ENCODE results near the gene TAS2R46. TPM values are rescaled to one million over a fixed set of nuclear protein-coding genes. Genes with fewer than 3 reads are reported as not detected.
"Not testable (repeated sequence)": the region's sequence is repeated elsewhere in the genome, so short reads cannot be mapped to it uniquely, and the experiment has no call there.

TAS2R46 gene
- polyA plus RNA-seq (ENCODE audit: insufficient read length in 3 of 3) = not detected

- DNase-seq (ENCODE audit: low read depth in 3 of 3, low spot score in 2 of 3) = not testable (repeated sequence)
Observed at GRCh38 chr12:11062194-11062593, at the start of gene TAS2R46. TSS of gene TAS2R46 (minus strand) at chr12:11062294. CDS start at chr12:11062294, 0 bp downstream.

GRCh38 chr12:11111213-11111612 lies 49.1 kb upstream of the TAS2R46 start:
- DNase-seq (ENCODE audit: low read depth in 3 of 3, low spot score in 2 of 3) = not testable (repeated sequence)

- no peak for DNase-seq (ENCODE audit: low read depth in 3 of 3, low spot score in 2 of 3)
Observed at GRCh38 chr12:11108862-11109261, 46.8 kb upstream of the TAS2R46 start.

- no peak for DNase-seq (ENCODE audit: low read depth in 3 of 3, low spot score in 2 of 3)
Observed at GRCh38 chr12:11107719-11108118, 45.6 kb upstream of the TAS2R46 start.

- DNase-seq (ENCODE audit: low read depth in 3 of 3, low spot score in 2 of 3) = no peak
Observed at GRCh38 chr12:11106288-11106687, 44.2 kb upstream of the TAS2R46 start.

GRCh38 chr12:11105546-11105945 lies 43.5 kb upstream of the TAS2R46 start:
- DNase-seq (ENCODE audit: low read depth in 3 of 3, low spot score in 2 of 3) = no peak

- not testable (repeated sequence) for DNase-seq (ENCODE audit: low read depth in 3 of 3, low spot score in 2 of 3)
Observed at GRCh38 chr12:11094910-11095309, 32.8 kb upstream of the TAS2R46 start.

- DNase-seq (ENCODE audit: low read depth in 3 of 3, low spot score in 2 of 3) = no peak
Observed at GRCh38 chr12:11092128-11092527, 30.0 kb upstream of the TAS2R46 start, which contains the start of gene TAS2R43. TSS of gene TAS2R43 (minus strand) at chr12:11092313. CDS start at chr12:11092229, 84 bp downstream.

GRCh38 chr12:11089246-11089645 lies 27.2 kb upstream of the TAS2R46 start:
- no peak for DNase-seq (ENCODE audit: low read depth in 3 of 3, low spot score in 2 of 3)

- no peak for DNase-seq (ENCODE audit: low read depth in 3 of 3, low spot score in 2 of 3)
Observed at GRCh38 chr12:11085419-11085818, 23.3 kb upstream of the TAS2R46 start.

- no peak for DNase-seq (ENCODE audit: low read depth in 3 of 3, low spot score in 2 of 3)
Observed at GRCh38 chr12:11081987-11082386, 19.9 kb upstream of the TAS2R46 start.

- DNase-seq (ENCODE audit: low read depth in 3 of 3, low spot score in 2 of 3) = no peak
Observed at GRCh38 chr12:11078246-11078645, 16.2 kb upstream of the TAS2R46 start.

GRCh38 chr12:11075642-11076041 lies 13.5 kb upstream of the TAS2R46 start:
- no peak for DNase-seq (ENCODE audit: low read depth in 3 of 3, low spot score in 2 of 3)

GRCh38 chr12:11071414-11071813 lies 9.3 kb upstream of the TAS2R46 start:
- no peak for DNase-seq (ENCODE audit: low read depth in 3 of 3, low spot score in 2 of 3)

GRCh38 chr12:11070999-11071398 lies 8.9 kb upstream of the TAS2R46 start:
- DNase-seq (ENCODE audit: low read depth in 3 of 3, low spot score in 2 of 3) = no peak

- DNase-seq (ENCODE audit: low read depth in 3 of 3, low spot score in 2 of 3) = no peak
Observed at GRCh38 chr12:11069854-11070365, 7.8 kb upstream of the TAS2R46 start.

GRCh38 chr12:11067514-11067913 lies 5.4 kb upstream of the TAS2R46 start:
- no peak for DNase-seq (ENCODE audit: low read depth in 3 of 3, low spot score in 2 of 3)

GRCh38 chr12:11059784-11060183 lies 2.3 kb downstream of the TAS2R46 start:
- DNase-seq (ENCODE audit: low read depth in 3 of 3, low spot score in 2 of 3) = no peak

GRCh38 chr12:11059041-11059440 lies 3.1 kb downstream of the TAS2R46 start:
- DNase-seq (ENCODE audit: low read depth in 3 of 3, low spot score in 2 of 3) = no peak

GRCh38 chr12:11055306-11055705 lies 6.8 kb downstream of the TAS2R46 start:
- no peak for DNase-seq (ENCODE audit: low read depth in 3 of 3, low spot score in 2 of 3)

GRCh38 chr12:11049806-11050531 lies 12.1 kb downstream of the TAS2R46 start:
- DNase-seq (ENCODE audit: low read depth in 3 of 3, low spot score in 2 of 3) = not testable (repeated sequence)

- DNase-seq (ENCODE audit: low read depth in 3 of 3, low spot score in 2 of 3) = not testable (repeated sequence)
Observed at GRCh38 chr12:11041366-11041765, 20.7 kb downstream of the TAS2R46 start.
